ENCODE results near the gene ME3. TPM values are rescaled to one million over a fixed set of nuclear protein-coding genes. Genes with fewer than 3 reads are reported as not detected.

The ME3 gene
- total and polyA plus RNA-seq, 4 donors = 1.4 to 7.2 (median 2.3) TPM

- Histone ChIP-seq H3K4me1 (ENCODE audit: control insufficient read depth in 4 of 4, insufficient read depth in 4 of 4, low read length in 3 of 4) (no peaks in the 10 kb centered on the region), H3K36me3 (ENCODE audit: control insufficient read depth in 4 of 4, insufficient read depth in 3 of 4, low read depth in 1 of 4, low read length in 3 of 4) (no peaks in the 10 kb centered on the region), H3K4me3 (ENCODE audit: low read depth in 1 of 3, low read length in 3 of 3) (no peak overlapping the region), H3K9ac (ENCODE audit: low read depth in 1 of 2, low read length in 2 of 2) (no peak overlapping the region), H3K27me3 (ENCODE audit: control insufficient read depth in 4 of 4, insufficient read depth in 4 of 4, low read length in 3 of 4) (no peaks in the 10 kb centered on the region), H3K9me3 (ENCODE audit: control insufficient read depth in 4 of 4, low read length in 3 of 4) (no peaks in the 10 kb centered on the region), H3K27ac (ENCODE audit: low read depth in 1 of 2, low read length in 2 of 2) (no peak overlapping the region)
- TF ChIP-seq FOXA1 (IDR thresholded peaks at IDR 0.05) = no peak
- TF ChIP-seq GABPA (IDR thresholded peaks at IDR 0.05 in 1 of 2, conservative IDR thresholded peaks at IDR 0.05 in 1 of 2) = no peak
- no peak for TF ChIP-seq REST (IDR thresholded peaks at IDR 0.05)
- no peak for TF ChIP-seq CTCF (IDR thresholded peaks at IDR 0.05; ENCODE audit: low read depth, low read length, missing input control)
- TF ChIP-seq MAX (IDR thresholded peaks at IDR 0.05) = no peak
- TF ChIP-seq HNF4A (conservative IDR thresholded peaks at IDR 0.05) = no peak
- TF ChIP-seq YY1 (IDR thresholded peaks at IDR 0.05) = no peak
- TF ChIP-seq ATF3 (IDR thresholded peaks at IDR 0.05) = no peak
- TF ChIP-seq NR2F2 (IDR thresholded peaks at IDR 0.05) = no peak
- no peak for TF ChIP-seq HNF4G (IDR thresholded peaks at IDR 0.05)
- TF ChIP-seq SP1 (IDR thresholded peaks at IDR 0.05) = no peak
- TF ChIP-seq RXRA (IDR thresholded peaks at IDR 0.05) = no peak
- TF ChIP-seq RAD21 (IDR thresholded peaks at IDR 0.05) = no peak
- TF ChIP-seq TAF1 (conservative IDR thresholded peaks at IDR 0.05) = no peak
- no peak for TF ChIP-seq ZBTB33 (IDR thresholded peaks at IDR 0.05)
- DNase-seq (ENCODE audit: low spot score) = no peak
- 97% methylated on average over 3 of the region's 3 CpGs for WGBS
Measured at GRCh38 chr11:86595451-86595850, 77.0 kb downstream of the ME3 start.

- H3K27ac ChIP-seq (ENCODE audit: low read depth in 1 of 2, low read length in 2 of 2) = no peak overlapping the region
- DNase-seq (ENCODE audit: low spot score) = no peak
- H3K9ac ChIP-seq (ENCODE audit: low read depth in 1 of 2, low read length in 2 of 2) = no peak overlapping the region
- H3K27me3 ChIP-seq (ENCODE audit: control insufficient read depth in 4 of 4, insufficient read depth in 4 of 4, low read length in 3 of 4) = no peaks in the 10 kb centered on the region
- H3K36me3 ChIP-seq (ENCODE audit: control insufficient read depth in 4 of 4, insufficient read depth in 3 of 4, low read depth in 1 of 4, low read length in 3 of 4) = no peaks in the 10 kb centered on the region
- TF ChIP-seq NR2F2 (IDR thresholded peaks at IDR 0.05) = no peak
- TF ChIP-seq FOXA1 (IDR thresholded peaks at IDR 0.05) = no peak
- no peak for TF ChIP-seq ATF3 (IDR thresholded peaks at IDR 0.05)
- no peak for TF ChIP-seq SP1 (IDR thresholded peaks at IDR 0.05)
- TF ChIP-seq HNF4A (conservative IDR thresholded peaks at IDR 0.05) = no peak
- no peak for TF ChIP-seq REST (IDR thresholded peaks at IDR 0.05)
- no peak for TF ChIP-seq FOXA2 (IDR thresholded peaks at IDR 0.05)
- TF ChIP-seq RAD21 (IDR thresholded peaks at IDR 0.05) = no peak
- TF ChIP-seq YY1 (IDR thresholded peaks at IDR 0.05) = no peak
- TF ChIP-seq ZBTB33 (IDR thresholded peaks at IDR 0.05) = no peak
- no peaks in the 10 kb centered on the region for H3K9me3 ChIP-seq (ENCODE audit: control insufficient read depth in 4 of 4, low read length in 3 of 4)
- no peaks in the 10 kb centered on the region for H3K4me1 ChIP-seq (ENCODE audit: control insufficient read depth in 4 of 4, insufficient read depth in 4 of 4, low read length in 3 of 4)
- no peak overlapping the region for H3K4me3 ChIP-seq (ENCODE audit: low read depth in 1 of 3, low read length in 3 of 3)
Measured at GRCh38 chr11:86594746-86595145, 77.7 kb downstream of the ME3 start.

Measured in liver (tissue), 9 donors.